CD8-positive, alpha-beta memory T cell (primary cell): ENCODE data around the gene PLXNA1. TPM values are rescaled to one million over a fixed set of nuclear protein-coding genes. Genes with fewer than 3 reads are reported as not detected.
A peak's percentile ranks its signal among the peaks of the same experiment; 100 is the strongest.

Source experiments
- CTCF ChIA-PET: fragments of 350-600 bp; sonication (Branson Sonifier 250); formaldehyde crosslinking; loops from one replicate; lab custom pipeline; 2021; ENCODE audit warnings: antibody characterized with exemption; lab: Charles Lee
- POLR2A ChIA-PET: fragments of 350-600 bp; sonication (Branson Sonifier 250); formaldehyde crosslinking; loops from one replicate; lab custom pipeline; 2021; ENCODE audit warnings: antibody characterized with exemption; lab: Charles Lee
- DNase-seq, 5 donors: peaks; one replicate each; pipeline versions ENCODE4 v3.0.0 to v3.0.0-alpha.2; 2020 to 2022; ENCODE audit warnings: mixed read lengths in 1 of 5
- H3K27ac ChIP-seq: one replicate; pipeline ENCODE4 v1.7.0; 2013; ENCODE audit warnings: low read depth, mild to moderate bottlenecking, low read length, moderate library complexity
- H3K27me3 ChIP-seq: 2 replicates; pipeline ENCODE4 v1.7.0; 2013; ENCODE audit warnings: low read length, mild to moderate bottlenecking; ENCODE audit not compliant: insufficient read depth, poor library complexity, severe bottlenecking
- H3K36me3 ChIP-seq: 2 replicates; pipeline ENCODE4 v1.7.0; 2013; ENCODE audit warnings: mild to moderate bottlenecking, low read length, moderate library complexity; ENCODE audit not compliant: insufficient read depth
- H3K4me1 ChIP-seq: 2 replicates; pipeline ENCODE4 v1.7.0; 2013; ENCODE audit warnings: mild to moderate bottlenecking, low read length, moderate library complexity; ENCODE audit not compliant: insufficient read depth
- H3K4me3 ChIP-seq: 2 replicates; pipeline ENCODE4 v1.7.0; 2013; ENCODE audit warnings: mild to moderate bottlenecking, low read length
- H3K9me3 ChIP-seq: 2 replicates; pipeline ENCODE4 v1.7.0; 2013; ENCODE audit warnings: mild to moderate bottlenecking, low read length
- H3K27ac Mint-ChIP-seq, 8 donors: one replicate each; pipeline ENCODE4 v1.8.0; 2020 to 2021; ENCODE audit warnings: mixed read lengths in 8 of 8, mild to moderate bottlenecking in 6 of 8, inconsistent platforms in 3 of 8, moderate library complexity in 3 of 8
- H3K27me3 Mint-ChIP-seq, 2 donors: one replicate each; pipeline ENCODE4 v1.8.0; 2020 to 2021; ENCODE audit warnings: mixed read lengths in 2 of 2, mild to moderate bottlenecking in 1 of 2, moderate library complexity in 1 of 2
- H3K36me3 Mint-ChIP-seq, 3 donors: one replicate each; pipeline ENCODE4 v1.8.0; 2020 to 2021; ENCODE audit warnings: mixed read lengths in 3 of 3, inconsistent platforms in 1 of 3, mild to moderate bottlenecking in 1 of 3
- H3K4me1 Mint-ChIP-seq, 3 donors: one replicate each; pipeline ENCODE4 v1.8.0; 2020 to 2021; ENCODE audit warnings: mixed read lengths in 3 of 3, inconsistent platforms in 1 of 3, mild to moderate bottlenecking in 1 of 3
- H3K4me3 Mint-ChIP-seq, 7 donors: one replicate each; pipeline ENCODE4 v1.8.0; 2020 to 2021; ENCODE audit warnings: mixed read lengths in 7 of 7, mild to moderate bottlenecking in 6 of 7, moderate library complexity in 4 of 7, inconsistent platforms in 2 of 7
- H3K9me3 Mint-ChIP-seq, 5 donors: one replicate each; pipeline ENCODE4 v1.8.0; 2020 to 2022; ENCODE audit warnings: mixed read lengths in 5 of 5, mild to moderate bottlenecking in 3 of 5, moderate library complexity in 2 of 5, inconsistent platforms in 1 of 5
- polyA plus RNA-seq: library from polyadenylated mRNA; unstranded; fragments of 300-500 nt; fragmentation: Illumina TruSeq; gene quantifications from one replicate; pipeline ENCODE4 v1.2.3, GENCODE V29; 2021
- total RNA-seq, 2 experiments: library from RNA; stranded (reverse); gene quantifications; one replicate each; pipeline ENCODE4 v1.2.3, GENCODE V29; 2021

PLXNA1 gene
- total and polyA plus RNA-seq, 3 experiments from 2014 or later: 1.0 to 15.9 (median 14.4) TPM

- CTCF ChIA-PET: no interaction called here
- H3K27me3 Mint-ChIP-seq: no peaks in the 10 kb centered on the region
- Histone ChIP-seq H3K9me3 (no peaks in the 10 kb centered on the region), H3K36me3 (no peaks in the 10 kb centered on the region), H3K27me3 (no peaks in the 10 kb centered on the region), H3K4me3 (no peak overlapping the region), H3K27ac (no peak overlapping the region), H3K4me1 (no peaks in the 10 kb centered on the region)
- H3K9me3 Mint-ChIP-seq: no peaks in the 10 kb centered on the region
- no peak overlapping the region for H3K4me3 Mint-ChIP-seq
- POLR2A ChIA-PET: no interaction called here
- no peaks in the 10 kb centered on the region for H3K4me1 Mint-ChIP-seq
- no peak overlapping the region for H3K27ac Mint-ChIP-seq
- no peak for DNase-seq
- peaks cover 0 to 59% (median 6%) of the 10 kb centered on the region in 3 donors for H3K36me3 Mint-ChIP-seq
Observed at GRCh38 chr3:127017781-127018180, 34.9 kb downstream of the PLXNA1 start.

GRCh38 chr3:127018306-127018828 is 35.5 kb downstream of the PLXNA1 start:
- Mint-ChIP-seq H3K36me3 (peaks cover 0 to 61% (median 6%) of the 10 kb centered on the region in 3 donors), H3K27me3 (no peaks in the 10 kb centered on the region), H3K9me3 (no peaks in the 10 kb centered on the region), H3K4me3 (no peak overlapping the region), H3K27ac (no peak overlapping the region), H3K4me1 (no peaks in the 10 kb centered on the region)
- Histone ChIP-seq H3K4me1 (no peaks in the 10 kb centered on the region), H3K4me3 (no peak overlapping the region), H3K27me3 (no peaks in the 10 kb centered on the region), H3K9me3 (no peaks in the 10 kb centered on the region), H3K36me3 (no peaks in the 10 kb centered on the region), H3K27ac (no peak overlapping the region)
- ChIA-PET POLR2A (no interaction called here), CTCF (no interaction called here)
- DNase-seq: no peak

GRCh38 chr3:127019449-127019848 is 36.5 kb downstream of the PLXNA1 start:
- Histone ChIP-seq H3K4me1 (no peaks in the 10 kb centered on the region), H3K4me3 (no peak overlapping the region), H3K27me3 (no peaks in the 10 kb centered on the region), H3K9me3 (no peaks in the 10 kb centered on the region), H3K36me3 (no peaks in the 10 kb centered on the region), H3K27ac (no peak overlapping the region)
- Mint-ChIP-seq H3K4me3 (no peak overlapping the region), H3K9me3 (no peaks in the 10 kb centered on the region), H3K4me1 (no peaks in the 10 kb centered on the region), H3K36me3 (peaks cover 0 to 62% (median 8%) of the 10 kb centered on the region in 3 donors), H3K27me3 (no peaks in the 10 kb centered on the region), H3K27ac (no peak overlapping the region)
- POLR2A ChIA-PET: no interaction called here
- no peak for DNase-seq
- CTCF ChIA-PET: no interaction called here

- DNase-seq: no peak
- Mint-ChIP-seq H3K4me1 (no peaks in the 10 kb centered on the region), H3K36me3 (peaks cover 0 to 59% (median 8%) of the 10 kb centered on the region in 3 donors), H3K27me3 (no peaks in the 10 kb centered on the region), H3K4me3 (no peak overlapping the region), H3K27ac (no peak overlapping the region), H3K9me3 (no peaks in the 10 kb centered on the region)
- Histone ChIP-seq H3K4me3 (no peak overlapping the region), H3K27ac (no peak overlapping the region), H3K27me3 (no peaks in the 10 kb centered on the region), H3K4me1 (no peaks in the 10 kb centered on the region), H3K9me3 (no peaks in the 10 kb centered on the region), H3K36me3 (no peaks in the 10 kb centered on the region)
- ChIA-PET CTCF (no interaction called here), POLR2A (no interaction called here)
Observed at GRCh38 chr3:127020543-127020942, 37.6 kb downstream of the PLXNA1 start.

GRCh38 chr3:127022849-127023248 is 39.9 kb downstream of the PLXNA1 start:
- no peaks in the 10 kb centered on the region for H3K9me3 ChIP-seq
- Mint-ChIP-seq H3K36me3 (peaks cover 0 to 56% (median 8%) of the 10 kb centered on the region in 3 donors), H3K4me1 (no peaks in the 10 kb centered on the region), H3K9me3 (no peaks in the 10 kb centered on the region), H3K27me3 (no peaks in the 10 kb centered on the region), H3K4me3 (no peak overlapping the region), H3K27ac (no peak overlapping the region)
- H3K4me1 ChIP-seq: no peaks in the 10 kb centered on the region
- no peak overlapping the region for H3K4me3 ChIP-seq
- no peak for DNase-seq
- POLR2A ChIA-PET: no interaction called here
- no peak overlapping the region for H3K27ac ChIP-seq
- CTCF ChIA-PET: no interaction called here
- no peaks in the 10 kb centered on the region for H3K36me3 ChIP-seq
- no peaks in the 10 kb centered on the region for H3K27me3 ChIP-seq

- Histone ChIP-seq H3K4me3 (no peak overlapping the region), H3K4me1 (no peaks in the 10 kb centered on the region), H3K36me3 (no peaks in the 10 kb centered on the region), H3K27me3 (no peaks in the 10 kb centered on the region), H3K27ac (no peak overlapping the region), H3K9me3 (no peaks in the 10 kb centered on the region)
- no peaks in the 10 kb centered on the region for H3K4me1 Mint-ChIP-seq
- CTCF ChIA-PET: no interaction called here
- peaks cover 0 to 52% (median 6%) of the 10 kb centered on the region in 3 donors for H3K36me3 Mint-ChIP-seq
- no peak for DNase-seq
- POLR2A ChIA-PET: no interaction called here
- no peaks in the 10 kb centered on the region for H3K27me3 Mint-ChIP-seq
- peak overlapping the region in 1 of 8 donors; percentile 65 for H3K27ac Mint-ChIP-seq
- H3K4me3 Mint-ChIP-seq: no peak overlapping the region
- no peaks in the 10 kb centered on the region for H3K9me3 Mint-ChIP-seq
Observed at GRCh38 chr3:127025456-127025855, 42.5 kb downstream of the PLXNA1 start.

GRCh38 chr3:127026036-127026435 is 43.1 kb downstream of the PLXNA1 start:
- POLR2A ChIA-PET: no interaction called here
- Mint-ChIP-seq H3K27ac (no peak overlapping the region), H3K4me3 (no peak overlapping the region)

GRCh38 chr3:127026661-127027060 is 43.7 kb downstream of the PLXNA1 start:
- H3K9me3 Mint-ChIP-seq: no peaks in the 10 kb centered on the region
- ChIA-PET CTCF (no interaction called here), POLR2A (no interaction called here)
- Histone ChIP-seq H3K4me1 (no peaks in the 10 kb centered on the region), H3K36me3 (no peaks in the 10 kb centered on the region), H3K27ac (no peak overlapping the region), H3K27me3 (no peaks in the 10 kb centered on the region), H3K4me3 (no peak overlapping the region), H3K9me3 (no peaks in the 10 kb centered on the region)
- H3K4me3 Mint-ChIP-seq: no peak overlapping the region
- H3K36me3 Mint-ChIP-seq: peaks cover 0 to 49% (median 2%) of the 10 kb centered on the region in 3 donors
- H3K4me1 Mint-ChIP-seq: no peaks in the 10 kb centered on the region
- H3K27ac Mint-ChIP-seq: no peak overlapping the region
- H3K27me3 Mint-ChIP-seq: no peaks in the 10 kb centered on the region
- DNase-seq: no peak

More at GRCh38 chr3:127026036-127026435, 43.1 kb downstream of the PLXNA1 start:
- Histone ChIP-seq H3K9me3 (no peaks in the 10 kb centered on the region), H3K27me3 (no peaks in the 10 kb centered on the region), H3K27ac (no peak overlapping the region), H3K36me3 (no peaks in the 10 kb centered on the region), H3K4me1 (no peaks in the 10 kb centered on the region), H3K4me3 (no peak overlapping the region)
- no peaks in the 10 kb centered on the region for H3K27me3 Mint-ChIP-seq
- no peaks in the 10 kb centered on the region for H3K4me1 Mint-ChIP-seq
- H3K36me3 Mint-ChIP-seq: peaks cover 0 to 50% (median 6%) of the 10 kb centered on the region in 3 donors
- CTCF ChIA-PET: no interaction called here
- DNase-seq: no peak
- no peaks in the 10 kb centered on the region for H3K9me3 Mint-ChIP-seq
